Measurements from ENCODE around the gene TTF1. TPM values are rescaled to one million over a fixed set of nuclear protein-coding genes. Genes with fewer than 3 reads are reported as not detected.

Gene TTF1
- total and polyA plus RNA-seq, 2 of the 13 experiments (the other 11 are each of a cell fraction or from before 2014, with no cell fraction given): 3.4 to 9.8 TPM

DNA sequence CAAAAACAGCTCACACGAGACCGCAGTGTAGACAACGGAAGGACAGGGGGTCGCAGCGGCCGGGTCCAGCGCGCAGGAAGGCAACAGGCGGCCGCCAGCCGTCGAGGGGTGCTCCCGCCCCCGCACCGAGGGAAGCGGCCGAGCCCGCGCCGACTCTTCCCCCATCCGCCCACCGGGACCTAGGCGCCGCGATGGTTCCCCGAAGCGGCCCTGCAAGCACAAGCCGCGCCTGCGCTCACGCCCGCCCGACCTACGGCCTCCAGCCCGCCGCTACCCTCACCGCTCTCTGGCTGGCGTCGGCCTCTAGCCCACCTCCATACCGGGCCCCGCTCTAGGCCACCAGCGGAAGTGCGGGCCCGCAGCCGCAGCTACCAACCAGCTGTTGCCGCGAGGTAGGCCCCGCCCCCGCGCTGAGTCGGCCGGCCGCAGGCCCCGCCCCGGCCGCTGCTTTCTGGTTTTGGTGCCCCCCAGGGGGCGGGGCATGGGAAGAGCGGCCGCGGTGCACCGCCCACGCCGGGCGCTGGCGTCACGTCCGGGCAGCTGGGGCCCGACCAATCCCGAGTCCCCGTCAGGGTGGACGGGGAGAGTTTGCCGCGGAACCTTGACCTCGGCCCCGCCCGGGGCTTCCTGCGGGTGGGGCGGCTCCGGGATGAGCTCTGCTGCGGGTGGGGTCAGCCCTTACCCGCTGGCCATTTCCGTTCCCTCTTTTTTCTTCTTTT, 51.8 kb downstream of the TTF1 start, which contains the start of gene SETX (continued):
- TF ChIP-seq RERE (CRISPR knock-in tag; IDR thresholded peaks at IDR 0.05; ENCODE audit: low read depth): 0 out of 2 replicates have a peak, but pooled peaks have one; percentile 14
- TF ChIP-seq RFX3 (CRISPR knock-in tag; IDR thresholded peaks at IDR 0.05): no peak
- TF ChIP-seq SRF (IDR thresholded peaks at IDR 0.05; ENCODE audit: low read depth, low read length): no peak
- TF ChIP-seq ZNF343 (CRISPR knock-in tag; IDR thresholded peaks at IDR 0.05): peak; percentile 77; the same call in 1 of the 2 replicates
- TF ChIP-seq NFKBIZ (CRISPR knock-in tag; IDR thresholded peaks at IDR 0.05): no peak
- no peak for TF ChIP-seq ZNF552 (CRISPR knock-in tag; IDR thresholded peaks at IDR 0.05; ENCODE audit: borderline replicate concordance)
- TF ChIP-seq, protein P1, sequence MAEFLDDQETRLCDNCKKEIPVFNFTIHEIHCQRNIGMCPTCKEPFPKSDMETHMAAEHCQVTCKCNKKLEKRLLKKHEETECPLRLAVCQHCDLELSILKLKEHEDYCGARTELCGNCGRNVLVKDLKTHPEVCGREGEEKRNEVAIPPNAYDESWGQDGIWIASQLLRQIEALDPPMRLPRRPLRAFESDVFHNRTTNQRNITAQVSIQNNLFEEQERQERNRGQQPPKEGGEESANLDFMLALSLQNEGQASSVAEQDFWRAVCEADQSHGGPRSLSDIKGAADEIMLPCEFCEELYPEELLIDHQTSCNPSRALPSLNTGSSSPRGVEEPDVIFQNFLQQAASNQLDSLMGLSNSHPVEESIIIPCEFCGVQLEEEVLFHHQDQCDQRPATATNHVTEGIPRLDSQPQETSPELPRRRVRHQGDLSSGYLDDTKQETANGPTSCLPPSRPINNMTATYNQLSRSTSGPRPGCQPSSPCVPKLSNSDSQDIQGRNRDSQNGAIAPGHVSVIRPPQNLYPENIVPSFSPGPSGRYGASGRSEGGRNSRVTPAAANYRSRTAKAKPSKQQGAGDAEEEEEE (CRISPR knock-in tag; IDR thresholded peaks at IDR 0.05; ENCODE audit: borderline replicate concordance): no peak
- TF ChIP-seq, protein P2, sequence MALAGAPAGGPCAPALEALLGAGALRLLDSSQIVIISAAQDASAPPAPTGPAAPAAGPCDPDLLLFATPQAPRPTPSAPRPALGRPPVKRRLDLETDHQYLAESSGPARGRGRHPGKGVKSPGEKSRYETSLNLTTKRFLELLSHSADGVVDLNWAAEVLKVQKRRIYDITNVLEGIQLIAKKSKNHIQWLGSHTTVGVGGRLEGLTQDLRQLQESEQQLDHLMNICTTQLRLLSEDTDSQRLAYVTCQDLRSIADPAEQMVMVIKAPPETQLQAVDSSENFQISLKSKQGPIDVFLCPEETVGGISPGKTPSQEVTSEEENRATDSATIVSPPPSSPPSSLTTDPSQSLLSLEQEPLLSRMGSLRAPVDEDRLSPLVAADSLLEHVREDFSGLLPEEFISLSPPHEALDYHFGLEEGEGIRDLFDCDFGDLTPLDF (CRISPR knock-in tag; IDR thresholded peaks at IDR 0.05): peak; percentile 49; the same call in 1 of the 2 replicates
- TF ChIP-seq PBX3 (CRISPR knock-in tag; IDR thresholded peaks at IDR 0.05; ENCODE audit: borderline replicate concordance): no peak
- TF ChIP-seq ZMYM4 (CRISPR knock-in tag; IDR thresholded peaks at IDR 0.05): peak; percentile 74
- TF ChIP-seq CEBPB (IDR thresholded peaks at IDR 0.05; ENCODE audit: borderline replicate concordance, low read depth, low read length): no peak
- TF ChIP-seq DR1 (CRISPR knock-in tag; IDR thresholded peaks at IDR 0.05): peak; percentile 86; the same call in 1 of the 2 replicates
- peak; percentile 35; the same call in 1 of the 2 replicates for TF ChIP-seq ZNF546 (CRISPR knock-in tag; conservative IDR thresholded peaks at IDR 0.05)
- TF ChIP-seq TBL1XR1 (IDR thresholded peaks at IDR 0.05; ENCODE audit: borderline replicate concordance, low read length, partially characterized antibody): peak; percentile 53
- no peak for TF ChIP-seq TARDBP (CRISPR knock-in tag; IDR thresholded peaks at IDR 0.05)
- TF ChIP-seq RNF2 (conservative IDR thresholded peaks at IDR 0.05; ENCODE audit: low read depth): peak; percentile 64; the same call in 1 of the 2 replicates
- TF ChIP-seq, protein P3, sequence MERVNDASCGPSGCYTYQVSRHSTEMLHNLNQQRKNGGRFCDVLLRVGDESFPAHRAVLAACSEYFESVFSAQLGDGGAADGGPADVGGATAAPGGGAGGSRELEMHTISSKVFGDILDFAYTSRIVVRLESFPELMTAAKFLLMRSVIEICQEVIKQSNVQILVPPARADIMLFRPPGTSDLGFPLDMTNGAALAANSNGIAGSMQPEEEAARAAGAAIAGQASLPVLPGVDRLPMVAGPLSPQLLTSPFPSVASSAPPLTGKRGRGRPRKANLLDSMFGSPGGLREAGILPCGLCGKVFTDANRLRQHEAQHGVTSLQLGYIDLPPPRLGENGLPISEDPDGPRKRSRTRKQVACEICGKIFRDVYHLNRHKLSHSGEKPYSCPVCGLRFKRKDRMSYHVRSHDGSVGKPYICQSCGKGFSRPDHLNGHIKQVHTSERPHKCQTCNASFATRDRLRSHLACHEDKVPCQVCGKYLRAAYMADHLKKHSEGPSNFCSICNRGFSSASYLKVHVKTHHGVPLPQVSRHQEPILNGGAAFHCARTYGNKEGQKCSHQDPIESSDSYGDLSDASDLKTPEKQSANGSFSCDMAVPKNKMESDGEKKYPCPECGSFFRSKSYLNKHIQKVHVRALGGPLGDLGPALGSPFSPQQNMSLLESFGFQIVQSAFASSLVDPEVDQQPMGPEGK (CRISPR knock-in tag; IDR thresholded peaks at IDR 0.05): peak; percentile 98

Data from HepG2 (cell line).